Stimulated activated naive CD4-positive, alpha-beta T cell (primary cell): ENCODE measurements around the gene CBLB.
"Not testable (repeated sequence)": the region's sequence is repeated elsewhere in the genome, so short reads cannot be mapped to it uniquely, and the experiment has no call there.

Experiments used
- DNase-seq, 6 experiments: peaks; one replicate each; lab custom pipeline; 2025; lab: John Stamatoyannopoulos, UW

The CBLB gene

GRCh38 chr3:105821433-105821832 lies 47.4 kb downstream of the CBLB start:
- no peak for DNase-seq

GRCh38 chr3:105816833-105817232 lies 52.0 kb downstream of the CBLB start:
- no peak for DNase-seq

- DNase-seq, result not testable (repeated sequence)
These were observed 53.5 kb downstream of the CBLB start for GRCh38 chr3:105815331-105815730.

- no peak for DNase-seq
These were observed 55.1 kb downstream of the CBLB start for GRCh38 chr3:105813710-105814109.

- DNase-seq, result no peak
These were observed 56.6 kb downstream of the CBLB start for GRCh38 chr3:105812194-105812586.

GRCh38 chr3:105811518-105812193 lies 57.2 kb downstream of the CBLB start:
- no peak for DNase-seq

GRCh38 chr3:105809208-105809888 lies 59.5 kb downstream of the CBLB start:
- no peak for DNase-seq

GRCh38 chr3:105807701-105808100 lies 61.1 kb downstream of the CBLB start:
- no peak for DNase-seq

- DNase-seq, result no peak
These were observed 61.7 kb downstream of the CBLB start for GRCh38 chr3:105807146-105807545.

GRCh38 chr3:105806359-105806758 lies 62.5 kb downstream of the CBLB start:
- no peak for DNase-seq

- DNase-seq, result no peak
These were observed 63.4 kb downstream of the CBLB start for GRCh38 chr3:105805404-105805803.

- DNase-seq, result no peak
These were observed 66.6 kb downstream of the CBLB start for GRCh38 chr3:105802118-105802706.

- no peak for DNase-seq
These were observed 67.4 kb downstream of the CBLB start for GRCh38 chr3:105801397-105801796.

GRCh38 chr3:105800320-105800719 lies 68.5 kb downstream of the CBLB start:
- DNase-seq, result no peak

GRCh38 chr3:105799286-105799685 lies 69.5 kb downstream of the CBLB start:
- DNase-seq, result no peak

- peak in 3 of 6 experiments; percentile 3 to 19 (median 19) for DNase-seq
These were observed 70.4 kb downstream of the CBLB start for GRCh38 chr3:105798381-105798934.

GRCh38 chr3:105793040-105793439 lies 75.8 kb downstream of the CBLB start:
- no peak for DNase-seq

GRCh38 chr3:105791919-105792786 lies 76.7 kb downstream of the CBLB start:
- no peak for DNase-seq

- no peak for DNase-seq
These were observed 77.7 kb downstream of the CBLB start for GRCh38 chr3:105791131-105791530.

GRCh38 chr3:105790534-105790933 lies 78.3 kb downstream of the CBLB start:
- DNase-seq, result no peak

GRCh38 chr3:105788593-105788992 lies 80.2 kb downstream of the CBLB start:
- DNase-seq, result no peak

GRCh38 chr3:105787453-105787852 lies 81.4 kb downstream of the CBLB start:
- DNase-seq, result no peak
